Chondrocyte (in vitro differentiated cells): ENCODE data around the gene ADAT3. TPM values are rescaled to one million over a fixed set of nuclear protein-coding genes. Genes with fewer than 3 reads are reported as not detected.

Source experiments
- DNase-seq: peaks from one replicate; pipeline ENCODE4 v3.0.0; 2021; ENCODE audit warnings: mixed read lengths, low spot score
- H3K27ac Mint-ChIP-seq: one replicate; pipeline ENCODE4 v1.8.0; 2021; ENCODE audit warnings: mild to moderate bottlenecking, moderate library complexity, mixed read lengths; ENCODE audit not compliant: unreplicated experiment
- H3K27me3 Mint-ChIP-seq: 2 replicates; pipeline ENCODE4 v1.8.0; 2021; ENCODE audit warnings: low read depth, mixed read lengths
- H3K36me3 Mint-ChIP-seq: 2 replicates; pipeline ENCODE4 v1.8.0; 2021; ENCODE audit warnings: low read depth, mixed read lengths
- H3K4me1 Mint-ChIP-seq: 2 replicates; pipeline ENCODE4 v1.8.0; 2021; ENCODE audit warnings: low read depth, mild to moderate bottlenecking, mixed read lengths
- H3K4me3 Mint-ChIP-seq: one replicate; pipeline ENCODE4 v1.8.0; 2021; ENCODE audit warnings: mild to moderate bottlenecking, moderate library complexity, mixed read lengths; ENCODE audit not compliant: unreplicated experiment
- H3K9me3 Mint-ChIP-seq: 2 replicates; pipeline ENCODE4 v1.8.0; 2021; ENCODE audit warnings: low read depth, mixed read lengths
- CTCF ChIP-seq: fragments of 200-600 bp; sonication (generic); IDR thresholded peaks from 2 replicates; pipeline ENCODE4 v1.5.0; 2021; ENCODE audit warnings: antibody characterized with exemption, mild to moderate bottlenecking, moderate library complexity
- total RNA-seq: library from RNA; stranded (reverse); gene quantifications from 3 replicates; pipeline ENCODE4 v1.2.1, GENCODE V29; 2021

The ADAT3 gene
- total RNA-seq, 1 donor from 2014 or later = 3.6 TPM

GRCh38 chr19:1959928-1960589 lies 54.9 kb downstream of the ADAT3 start:
- Mint-ChIP-seq H3K4me1 (peaks cover 4% of the 10 kb centered on the region), H3K27ac (no peak overlapping the region), H3K9me3 (no peaks in the 10 kb centered on the region), H3K27me3 (no peaks in the 10 kb centered on the region), H3K4me3 (no peak overlapping the region), H3K36me3 (no peaks in the 10 kb centered on the region)
- no peak for DNase-seq
- TF ChIP-seq CTCF = no peak

GRCh38 chr19:1961000-1961883 lies 56.0 kb downstream of the ADAT3 start:
- no peak for TF ChIP-seq CTCF

GRCh38 chr19:1962674-1963073 lies 57.5 kb downstream of the ADAT3 start:
- no peaks in the 10 kb centered on the region for H3K9me3 Mint-ChIP-seq
- peaks cover 4% of the 10 kb centered on the region for H3K4me1 Mint-ChIP-seq
- no peak overlapping the region for H3K27ac Mint-ChIP-seq
- no peak for TF ChIP-seq CTCF
- DNase-seq = no peak
- no peaks in the 10 kb centered on the region for H3K27me3 Mint-ChIP-seq
- H3K36me3 Mint-ChIP-seq = peaks cover 2% of the 10 kb centered on the region
- no peak overlapping the region for H3K4me3 Mint-ChIP-seq

More at GRCh38 chr19:1961000-1961883, 56.0 kb downstream of the ADAT3 start:
- peaks cover 2% of the 10 kb centered on the region for H3K36me3 Mint-ChIP-seq
- no peak for DNase-seq
- no peak overlapping the region for H3K27ac Mint-ChIP-seq
- H3K27me3 Mint-ChIP-seq = no peaks in the 10 kb centered on the region
- H3K4me3 Mint-ChIP-seq = no peak overlapping the region
- H3K9me3 Mint-ChIP-seq = no peaks in the 10 kb centered on the region
- peaks cover 4% of the 10 kb centered on the region for H3K4me1 Mint-ChIP-seq

Other genes with a start within 250 kb of the ADAT3 start
- not detected in 3 replicates for gene ONECUT3, start 151.9 kb upstream of the ADAT3 start, total RNA-seq
- gene ATP8B3, start 93.1 kb upstream of the ADAT3 start, total RNA-seq = 1.9 to 6.0 TPM (median 5.7 TPM) in 3 replicates
- 22.2 to 24.9 TPM (median 24.9 TPM) in 3 replicates for gene REXO1, start 56.9 kb upstream of the ADAT3 start, total RNA-seq
- 25.0 to 38.9 TPM (median 38.9 TPM) in 3 replicates for gene KLF16, start 41.8 kb upstream of the ADAT3 start, total RNA-seq
- 54.6 to 60.2 TPM (median 54.6 TPM) in 3 replicates for gene ABHD17A, start 19.9 kb upstream of the ADAT3 start, total RNA-seq
- 51.6 to 57.5 TPM (median 57.4 TPM) in 3 replicates for gene SCAMP4, start within 50 bp of the ADAT3 start, total RNA-seq
- 57.4 to 74.9 TPM (median 58.9 TPM) in 3 replicates for gene CSNK1G2, start 35.8 kb downstream of the ADAT3 start, total RNA-seq
- 61.0 to 66.2 TPM (median 65.9 TPM) in 3 replicates for gene BTBD2, start 110.3 kb downstream of the ADAT3 start, total RNA-seq
- gene MKNK2, start 145.8 kb downstream of the ADAT3 start, total RNA-seq = 32.8 to 127 TPM (median 125 TPM) in 3 replicates
- 34.6 to 48.0 TPM (median 45.5 TPM) in 3 replicates for gene MOB3A, start 190.9 kb downstream of the ADAT3 start, total RNA-seq
- 2.4 to 3.9 TPM (median 3.2 TPM) in 3 replicates for gene IZUMO4, start 191.5 kb downstream of the ADAT3 start, total RNA-seq
- 139 to 157 TPM (median 144 TPM) in 3 replicates for gene AP3D1, start 246.2 kb downstream of the ADAT3 start, total RNA-seq